Activated CD4-positive, alpha-beta T cell treated with anti-CD3 and anti-CD28 coated beads, Interleukin-2, amount 50 U/mL, for 4 hours (primary cell): ENCODE data around the gene TMEM114.

Experiments used
- DNase-seq, 2 experiments: peaks; one replicate each; pipeline ENCODE4 v3.0.0-alpha.2; 2020

Gene TMEM114

DNA sequence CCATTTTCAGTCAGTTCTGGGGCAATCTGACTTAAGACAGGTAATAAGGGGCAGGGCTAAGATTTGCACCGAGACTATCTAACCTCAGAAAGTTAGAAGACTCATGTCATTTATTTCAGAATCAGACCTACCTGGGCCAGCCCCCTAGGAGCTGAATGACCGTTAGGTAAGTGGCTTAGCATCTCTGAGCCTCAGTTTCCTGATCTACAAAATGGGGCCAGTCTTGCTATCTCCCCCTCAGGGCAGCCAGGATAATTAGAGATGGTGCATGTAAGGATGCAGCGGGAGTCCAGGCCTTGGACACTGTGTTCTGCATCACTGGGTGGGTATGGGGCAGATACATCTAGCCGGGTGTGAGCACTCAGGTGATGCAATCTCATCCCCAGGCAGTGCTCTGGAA lies 20.8 kb upstream of the TMEM114 start:
- no peak for DNase-seq

- no peak for DNase-seq
These were observed 16.9 kb upstream of the TMEM114 start for GRCh38 chr16:8607214-8607613.

GRCh38 chr16:8605554-8605953 lies 15.2 kb upstream of the TMEM114 start:
- no peak for DNase-seq

- DNase-seq = no peak
These were observed 9.9 kb upstream of the TMEM114 start for GRCh38 chr16:8600144-8600775.

GRCh38 chr16:8596581-8596980 lies 6.3 kb upstream of the TMEM114 start:
- DNase-seq = no peak

- no peak for DNase-seq
These were observed 5.5 kb upstream of the TMEM114 start for GRCh38 chr16:8595783-8596182.

DNA sequence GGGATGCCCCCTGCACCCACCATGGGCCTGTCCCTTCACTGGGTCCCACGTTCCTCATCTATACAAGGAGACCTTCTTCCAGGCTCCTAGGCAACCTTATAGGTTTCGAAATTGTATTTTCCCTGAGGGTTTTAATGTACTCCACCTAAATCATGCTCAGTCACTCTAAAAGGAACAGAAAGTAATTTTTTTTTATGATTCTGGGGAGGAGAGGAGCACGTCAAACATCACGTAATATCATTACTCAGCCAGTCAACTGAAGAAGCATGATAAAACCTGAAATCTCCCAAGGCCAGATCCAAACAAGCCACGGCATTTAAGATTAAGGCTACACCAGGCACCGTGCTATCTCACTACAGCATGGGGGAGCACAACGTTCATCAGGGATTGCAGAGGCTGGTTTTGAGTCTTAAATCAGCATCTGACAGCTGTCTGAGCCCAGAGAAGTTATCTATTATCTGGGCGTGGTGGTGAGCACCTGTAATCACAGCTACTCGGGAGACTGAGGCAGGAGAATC lies 3.9 kb upstream of the TMEM114 start:
- DNase-seq = no peak

GRCh38 chr16:8591451-8591850 lies 1.1 kb upstream of the TMEM114 start:
- DNase-seq = no peak

GRCh38 chr16:8590811-8591210 lies 500 bp upstream of the TMEM114 start:
- no peak for DNase-seq

DNA sequence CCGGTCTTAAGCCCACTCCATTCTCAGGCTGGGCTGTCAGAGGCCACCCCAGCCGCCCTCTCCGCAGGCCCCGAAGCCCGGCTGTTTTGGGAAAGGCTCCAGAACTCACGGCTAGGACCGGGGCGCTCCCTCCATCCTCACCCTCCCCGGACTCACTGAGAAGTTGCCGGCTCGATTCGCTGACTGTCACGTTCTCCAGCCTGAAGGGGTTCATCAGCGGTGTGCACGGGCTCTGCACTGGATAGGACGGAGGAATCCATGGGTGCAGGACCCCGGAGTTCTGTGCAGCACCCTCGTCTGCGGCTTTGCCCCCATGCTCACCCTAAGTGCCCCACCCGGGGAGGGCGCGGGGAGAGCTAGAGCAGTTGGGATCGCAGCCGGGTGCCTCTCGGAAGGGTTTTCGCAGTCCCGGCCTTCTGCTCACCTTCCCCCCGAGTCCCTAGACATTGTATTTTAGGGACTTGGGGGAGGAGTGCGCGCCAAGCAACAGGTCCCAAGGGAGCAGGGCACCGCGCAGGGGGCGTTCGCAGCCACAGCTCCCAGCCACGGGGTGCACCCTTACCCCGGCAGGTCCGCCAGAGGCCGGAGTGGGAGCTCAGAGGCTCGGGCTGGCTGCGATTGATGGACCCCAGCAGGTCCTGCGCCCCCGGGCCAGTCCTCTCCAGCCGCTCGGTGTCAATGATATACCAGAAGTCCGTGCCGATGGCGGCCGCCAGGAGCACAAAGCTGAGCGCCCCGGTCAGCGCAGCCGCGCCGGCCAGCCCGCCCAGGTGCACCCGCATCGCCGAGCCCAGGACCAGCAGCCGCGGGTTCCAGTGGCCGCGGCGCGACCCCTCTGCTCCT lies 1.0 kb downstream of the TMEM114 start:
- DNase-seq = no peak

DNA sequence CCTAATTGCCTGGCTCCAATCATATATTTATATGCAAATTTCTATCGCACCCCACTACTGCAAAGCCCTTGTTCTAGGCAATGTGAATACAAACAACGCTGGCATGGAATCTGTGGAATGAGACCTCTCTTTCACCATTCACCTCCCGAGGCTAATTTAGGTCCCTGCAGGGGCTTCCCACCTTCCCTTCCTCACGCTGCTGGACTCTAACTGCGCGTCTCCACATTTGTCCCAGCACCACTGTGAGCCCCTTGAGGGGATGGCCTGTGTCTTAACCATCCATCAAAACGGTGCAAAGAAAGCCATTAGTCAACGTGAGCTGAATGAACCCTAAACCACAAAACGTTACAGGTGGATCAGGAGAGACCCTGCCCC lies 1.6 kb downstream of the TMEM114 start:
- DNase-seq = no peak

DNA sequence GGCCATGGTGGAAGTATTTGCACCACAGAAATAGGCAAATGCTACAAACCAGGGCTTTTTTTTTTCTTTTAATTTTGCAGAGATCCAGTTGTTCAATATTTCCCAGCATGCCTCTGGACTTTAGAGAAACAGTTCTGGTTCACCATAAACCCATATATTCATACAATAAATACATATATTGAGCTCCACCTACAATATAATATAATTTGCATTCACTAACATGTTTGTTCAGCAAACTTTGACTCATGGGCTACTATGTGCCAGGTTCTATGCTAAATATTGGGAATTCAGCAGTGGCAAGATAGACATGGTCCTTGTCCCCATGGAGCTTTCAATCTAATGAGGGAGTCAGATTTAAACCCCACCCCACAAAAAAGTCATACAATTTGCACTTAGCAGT lies 3.2 kb downstream of the TMEM114 start:
- DNase-seq = no peak

GRCh38 chr16:8585857-8586256 lies 4.5 kb downstream of the TMEM114 start:
- no peak for DNase-seq

DNA sequence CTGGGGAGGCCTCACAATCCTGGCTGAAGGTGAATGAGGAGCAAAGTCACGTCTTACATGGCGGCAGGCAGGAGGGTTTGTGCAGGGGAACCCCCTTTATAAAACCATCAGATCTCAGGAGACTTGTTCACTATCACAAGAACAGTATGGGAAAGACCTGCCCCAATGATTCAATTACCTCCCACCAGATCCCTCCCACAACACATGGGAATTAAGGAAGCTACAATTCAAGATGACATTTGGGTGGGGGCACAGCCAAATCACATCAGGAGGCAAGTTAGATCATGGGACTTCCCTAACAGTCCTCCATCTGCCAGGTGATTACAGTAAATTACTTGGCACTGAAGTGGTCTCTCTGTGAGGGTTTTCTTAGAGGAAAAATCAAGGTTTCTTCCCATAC lies 5.3 kb downstream of the TMEM114 start:
- DNase-seq = no peak

DNA sequence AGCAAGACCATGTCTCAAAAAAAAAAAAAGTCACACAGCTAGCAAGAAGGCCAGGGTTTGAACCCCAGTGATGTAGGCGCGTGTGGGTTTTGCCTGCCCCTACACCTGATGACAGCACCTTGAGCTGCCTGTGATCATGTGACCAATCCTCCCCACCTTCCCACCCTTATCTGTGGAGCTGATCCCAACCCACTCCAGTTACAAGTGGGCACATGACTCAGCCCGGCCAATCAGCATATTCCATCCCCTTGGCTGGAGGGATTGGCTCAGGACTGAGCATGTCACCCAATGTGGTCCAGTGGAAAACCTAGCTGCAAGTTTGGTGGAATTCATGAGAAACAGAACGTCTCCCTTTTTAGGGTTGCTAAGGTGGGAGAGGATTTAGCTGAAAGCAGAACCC lies 6.6 kb downstream of the TMEM114 start:
- DNase-seq = no peak

- no peak for DNase-seq
These were observed 7.1 kb downstream of the TMEM114 start for GRCh38 chr16:8583199-8583598.

GRCh38 chr16:8581831-8582580 lies 8.3 kb downstream of the TMEM114 start:
- DNase-seq = no peak

GRCh38 chr16:8579559-8579958 lies 10.8 kb downstream of the TMEM114 start:
- DNase-seq = no peak

DNA sequence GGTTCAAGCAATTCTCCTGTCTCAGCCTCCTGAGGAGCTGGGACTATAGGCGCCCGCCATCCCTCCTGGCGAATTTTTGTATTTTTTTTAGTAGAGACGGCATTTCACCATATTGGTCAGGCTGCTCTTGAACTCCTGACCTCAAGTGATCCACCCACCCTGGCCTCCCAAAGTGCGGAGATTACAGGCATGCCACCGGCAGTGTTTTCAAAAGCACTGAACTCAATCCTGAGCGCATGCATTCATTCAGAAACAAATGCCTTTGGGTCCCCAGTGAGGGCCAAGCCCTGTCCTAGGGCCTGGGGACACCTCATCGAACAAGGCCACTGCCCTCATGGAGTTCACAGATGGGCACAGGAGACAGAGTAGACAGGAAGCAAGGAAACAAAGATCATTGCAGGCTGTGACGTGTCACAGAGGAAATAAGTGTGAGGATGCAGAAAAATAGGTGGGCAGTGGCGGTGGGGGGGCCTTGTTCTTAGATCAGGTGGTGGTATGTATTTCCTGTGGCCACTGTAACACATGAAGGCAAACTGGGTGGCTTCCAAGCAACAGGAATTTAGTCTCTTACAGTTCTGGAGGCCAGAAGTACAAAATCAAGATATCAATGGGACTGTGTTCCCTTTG lies 12.5 kb downstream of the TMEM114 start:
- DNase-seq = no peak

DNA sequence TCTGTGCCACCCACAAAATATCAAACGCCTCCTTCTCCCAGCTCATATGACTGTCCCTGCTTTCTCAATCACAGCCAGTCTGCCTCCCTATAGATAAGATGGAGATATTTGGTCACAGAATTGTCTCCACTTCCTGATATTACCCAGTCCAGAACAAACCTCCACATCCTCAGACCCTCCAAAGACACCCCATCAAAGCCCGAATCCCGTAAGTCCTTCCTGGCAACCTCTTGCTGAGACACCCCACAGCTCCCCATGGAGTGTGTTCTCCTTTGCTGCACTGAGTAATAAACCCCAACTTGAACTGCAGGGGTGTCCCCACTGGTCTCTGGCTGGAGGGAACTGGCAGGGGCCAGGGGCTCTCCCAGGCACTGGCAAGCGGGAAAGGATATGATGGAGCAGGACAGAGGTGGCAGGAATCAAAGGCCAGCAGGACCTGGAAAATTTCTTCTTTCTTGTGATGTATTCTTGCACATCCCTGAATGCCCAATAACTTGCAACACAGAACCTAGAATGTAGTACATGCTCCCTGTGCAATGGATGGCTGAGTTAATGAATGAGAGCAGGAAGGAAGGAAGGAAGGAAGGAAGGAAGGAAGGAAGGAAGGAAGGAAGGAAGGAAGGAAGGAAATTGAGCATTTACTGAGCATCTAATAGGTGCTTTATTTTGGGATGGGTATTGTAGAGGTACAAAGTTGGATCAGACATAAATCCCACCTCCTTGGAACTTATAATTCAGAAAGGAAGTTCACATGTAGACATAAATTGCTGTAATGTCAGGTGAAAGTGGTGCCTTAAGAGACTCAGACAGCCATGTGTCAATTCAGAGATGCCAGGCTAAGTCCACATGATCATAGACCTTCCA lies 13.9 kb downstream of the TMEM114 start:
- no peak for DNase-seq

DNA sequence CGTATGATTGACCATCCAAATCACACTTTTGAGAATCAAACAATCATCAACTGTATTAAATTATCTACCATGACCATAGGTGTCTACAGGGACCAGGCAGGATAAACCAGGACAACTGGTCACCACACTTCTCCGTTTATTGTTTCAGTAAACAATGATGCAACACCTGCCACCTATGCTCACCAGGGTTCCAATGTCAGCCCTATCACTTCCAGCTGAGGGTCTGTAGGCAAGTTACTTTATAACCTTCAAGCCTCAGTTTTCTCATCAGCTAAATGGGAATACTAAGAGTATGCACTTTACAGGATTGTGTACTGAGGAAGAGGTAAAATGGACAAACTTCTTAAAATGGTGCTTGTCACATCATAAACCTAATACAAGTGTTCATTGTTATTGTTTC lies 14.9 kb downstream of the TMEM114 start:
- DNase-seq = no peak
